ENCODE measurements around the gene METTL8.

METTL8 gene

GRCh38 chr2:171402906-171403580, 30.7 kb downstream of the METTL8 start:
- Histone ChIP-seq H3K4me3 (ENCODE audit: insufficient read depth, low read length, poor library complexity, severe bottlenecking) (no peak overlapping the region), H3F3A (ENCODE audit: insufficient read depth) (peaks cover 15% of the 10 kb centered on the region; the same call in 1 of the 2 replicates), H3K9ac (ENCODE audit: low read length) (no peak overlapping the region), H3K79me2 (ENCODE audit: insufficient read depth, low read length) (peaks cover 14% of the 10 kb centered on the region), H3K27ac (ENCODE audit: low read depth, low read length) (no peak overlapping the region), H3K4me2 (ENCODE audit: low read depth, low read length, poor library complexity, severe bottlenecking) (no peak overlapping the region), H3K27me3 (ENCODE audit: low read length) (no peaks in the 10 kb centered on the region), H3K36me3 (ENCODE audit: low read length) (0 out of 2 replicates have a peak, but pooled peaks cover 10% of the 10 kb centered on the region), H3K9me2 (replicated peaks; ENCODE audit: insufficient read depth, low read length) (no peaks in the 10 kb centered on the region), H4K20me1 (ENCODE audit: low read depth, low read length) (no peaks in the 10 kb centered on the region), H3K9me3 (ENCODE audit: insufficient read depth, low read length) (peaks cover 15% of the 10 kb centered on the region; the same call in 1 of the 2 replicates), H2AFZ (ENCODE audit: low read depth, low read length, severe bottlenecking) (no peak overlapping the region)
- TF ChIP-seq CTCF (IDR thresholded peaks at IDR 0.05; ENCODE audit: insufficient read depth, low read length, poor library complexity, severe bottlenecking) (no peak), EZH2phosphoT487 (conservative IDR thresholded peaks at IDR 0.05; ENCODE audit: low read length) (no peak)

DNA sequence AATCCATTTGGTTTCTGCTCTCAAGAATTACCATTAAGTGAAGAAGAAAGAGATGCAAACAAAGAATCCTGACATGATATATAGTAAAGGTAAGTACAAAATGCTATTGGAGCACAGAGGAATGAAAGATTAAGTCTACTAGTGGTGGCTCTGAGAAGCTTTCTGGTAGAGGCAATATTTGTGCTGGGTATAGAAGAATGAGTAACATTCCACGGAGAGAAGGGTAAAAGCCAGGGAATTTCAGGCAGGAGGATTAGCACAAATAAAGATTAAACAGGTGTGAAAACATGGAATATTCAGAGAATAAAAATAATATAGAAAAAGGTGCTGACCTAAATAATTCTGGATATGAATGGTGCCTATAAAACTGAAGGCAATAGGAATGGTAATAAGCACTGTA, 31.8 kb downstream of the METTL8 start:
- Histone ChIP-seq H3K79me2 (ENCODE audit: insufficient read depth, low read length) (peaks cover 8% of the 10 kb centered on the region), H3K36me3 (ENCODE audit: low read length) (peaks cover 10% of the 10 kb centered on the region; the same call in 1 of the 2 replicates), H2AFZ (ENCODE audit: low read depth, low read length, severe bottlenecking) (no peak overlapping the region), H4K20me1 (ENCODE audit: low read depth, low read length) (no peaks in the 10 kb centered on the region), H3K9ac (ENCODE audit: low read length) (no peak overlapping the region), H3K4me2 (ENCODE audit: low read depth, low read length, poor library complexity, severe bottlenecking) (no peak overlapping the region), H3K27ac (ENCODE audit: low read depth, low read length) (no peak overlapping the region), H3F3A (ENCODE audit: insufficient read depth) (peaks cover 15% of the 10 kb centered on the region; the same call in 1 of the 2 replicates), H3K9me3 (ENCODE audit: insufficient read depth, low read length) (peaks cover 15% of the 10 kb centered on the region; the same call in 1 of the 2 replicates), H3K27me3 (ENCODE audit: low read length) (no peaks in the 10 kb centered on the region), H3K4me3 (ENCODE audit: insufficient read depth, low read length, poor library complexity, severe bottlenecking) (no peak overlapping the region), H3K9me2 (replicated peaks; ENCODE audit: insufficient read depth, low read length) (no peaks in the 10 kb centered on the region)
- TF ChIP-seq EZH2phosphoT487 (conservative IDR thresholded peaks at IDR 0.05; ENCODE audit: low read length) (no peak), CTCF (IDR thresholded peaks at IDR 0.05; ENCODE audit: insufficient read depth, low read length, poor library complexity, severe bottlenecking) (no peak)

GRCh38 chr2:171400395-171400794, 33.4 kb downstream of the METTL8 start:
- no peaks in the 10 kb centered on the region for H3K27me3 ChIP-seq (ENCODE audit: low read length)
- no peak overlapping the region for H3K9ac ChIP-seq (ENCODE audit: low read length)
- H3K4me2 ChIP-seq (ENCODE audit: low read depth, low read length, poor library complexity, severe bottlenecking) = no peak overlapping the region
- no peaks in the 10 kb centered on the region; the same call in 1 of the 2 replicates for H3K79me2 ChIP-seq (ENCODE audit: insufficient read depth, low read length)
- peaks cover 10% of the 10 kb centered on the region; the same call in 1 of the 2 replicates for H3K36me3 ChIP-seq (ENCODE audit: low read length)
- H3F3A ChIP-seq (ENCODE audit: insufficient read depth) = peaks cover 3% of the 10 kb centered on the region; the same call in 1 of the 2 replicates
- H4K20me1 ChIP-seq (ENCODE audit: low read depth, low read length) = no peaks in the 10 kb centered on the region
- H3K9me3 ChIP-seq (ENCODE audit: insufficient read depth, low read length) = peaks cover 15% of the 10 kb centered on the region; the same call in 1 of the 2 replicates
- H3K4me3 ChIP-seq (ENCODE audit: insufficient read depth, low read length, poor library complexity, severe bottlenecking) = no peak overlapping the region
- H3K27ac ChIP-seq (ENCODE audit: low read depth, low read length) = no peak overlapping the region
- no peaks in the 10 kb centered on the region for H3K9me2 ChIP-seq (replicated peaks; ENCODE audit: insufficient read depth, low read length)
- no peak overlapping the region for H2AFZ ChIP-seq (ENCODE audit: low read depth, low read length, severe bottlenecking)
- TF ChIP-seq EZH2phosphoT487 (conservative IDR thresholded peaks at IDR 0.05; ENCODE audit: low read length) (no peak), CTCF (IDR thresholded peaks at IDR 0.05; ENCODE audit: insufficient read depth, low read length, poor library complexity, severe bottlenecking) (no peak)
